ENCODE results near the gene OR5AU1.

Gene OR5AU1

DNA sequence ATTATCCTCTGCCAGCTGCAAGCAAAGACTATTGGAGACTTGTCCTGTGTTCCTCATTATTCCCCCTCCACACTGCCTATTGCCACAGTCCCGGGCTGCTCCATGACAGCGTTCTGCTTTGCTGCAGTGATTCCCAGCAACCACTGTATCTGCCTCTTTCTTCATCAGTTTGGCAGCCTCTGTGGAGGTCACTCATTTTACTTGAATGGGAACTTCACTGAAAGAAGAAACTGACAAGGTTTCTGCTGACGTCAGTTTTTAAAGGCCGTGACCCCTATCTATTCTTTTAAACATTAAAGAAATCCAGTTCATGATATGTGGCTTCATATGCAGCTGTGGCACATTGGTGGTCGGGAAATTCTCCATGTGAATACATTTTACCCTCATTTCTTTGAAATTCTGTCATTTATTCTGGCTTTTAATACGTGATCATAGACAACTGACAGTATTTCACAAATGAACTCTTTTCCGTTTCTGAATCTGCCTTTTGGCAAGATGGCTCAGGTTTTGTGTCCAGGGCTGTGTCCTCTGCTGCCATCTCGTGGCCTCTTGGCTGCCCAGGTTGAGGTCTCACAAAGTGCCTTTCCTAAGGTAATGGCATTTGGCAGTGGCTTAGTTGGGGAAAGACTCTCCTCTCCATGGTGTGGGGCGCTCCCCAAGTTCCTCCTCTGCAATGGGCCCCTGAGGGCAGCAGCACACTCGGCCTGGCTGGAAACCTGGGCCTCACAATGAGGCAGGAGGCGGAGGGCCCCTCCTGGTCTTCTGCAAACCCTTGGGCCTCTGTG lies 49.2 kb downstream of the OR5AU1 start:
- ATAC-seq: no peak

DNA sequence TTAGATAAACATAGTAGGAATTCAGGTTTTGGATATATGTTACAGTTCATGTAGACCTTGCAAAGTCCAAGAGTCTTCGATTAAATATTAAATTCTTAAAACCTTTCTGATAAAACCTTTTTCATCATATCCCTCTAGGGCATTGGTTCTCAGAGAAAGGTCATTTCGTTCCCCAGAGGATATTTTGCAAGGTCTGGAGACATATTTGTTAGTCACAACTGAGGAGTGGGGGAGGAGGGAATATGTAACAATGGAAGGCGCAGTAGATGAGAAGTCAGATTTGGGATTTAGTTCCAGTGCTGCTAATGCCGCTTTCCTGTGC lies 49.7 kb downstream of the OR5AU1 start:
- no peak for ATAC-seq

DNA sequence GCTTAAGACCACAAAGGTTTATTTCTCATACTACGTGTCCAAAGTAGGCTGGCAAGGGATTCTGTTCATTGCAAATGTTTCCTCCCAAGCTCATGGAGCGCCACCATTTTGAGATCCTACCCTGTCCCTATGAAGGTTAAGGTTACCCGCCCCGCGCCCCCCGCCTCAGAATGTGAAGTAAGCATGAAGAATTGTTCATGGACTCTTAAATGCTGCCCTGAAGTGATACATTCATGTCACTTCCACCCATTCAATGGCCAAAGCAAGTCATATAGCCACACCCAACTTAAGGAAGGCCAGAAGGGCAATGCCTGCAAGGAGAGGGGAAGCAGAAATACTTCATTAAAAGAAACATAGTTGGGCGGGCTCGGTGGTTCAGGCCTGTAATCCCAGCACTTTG lies 50.8 kb downstream of the OR5AU1 start:
- ATAC-seq: no peak
